NCI-H1436 treated with DMSO at 0.1 percent for 48 hours (cell line): ENCODE results near the gene PSTPIP1.

Experiments
- DNase-seq: peaks from one replicate; lab custom pipeline; 2025; lab: John Stamatoyannopoulos, UW

PSTPIP1 gene

GRCh38 chr15:76999996-77000395, 5.1 kb downstream of the PSTPIP1 start:
- no peak for DNase-seq

- no peak for DNase-seq
These were observed 6.4 kb downstream of the PSTPIP1 start for GRCh38 chr15:77001351-77001750.

GRCh38 chr15:77001966-77002365, 7.0 kb downstream of the PSTPIP1 start:
- DNase-seq, result no peak

GRCh38 chr15:77002436-77002835, 7.5 kb downstream of the PSTPIP1 start:
- DNase-seq, result no peak

GRCh38 chr15:77002954-77003912, 8.3 kb downstream of the PSTPIP1 start:
- DNase-seq, result no peak

GRCh38 chr15:77004189-77004588, 9.3 kb downstream of the PSTPIP1 start:
- no peak for DNase-seq

DNA sequence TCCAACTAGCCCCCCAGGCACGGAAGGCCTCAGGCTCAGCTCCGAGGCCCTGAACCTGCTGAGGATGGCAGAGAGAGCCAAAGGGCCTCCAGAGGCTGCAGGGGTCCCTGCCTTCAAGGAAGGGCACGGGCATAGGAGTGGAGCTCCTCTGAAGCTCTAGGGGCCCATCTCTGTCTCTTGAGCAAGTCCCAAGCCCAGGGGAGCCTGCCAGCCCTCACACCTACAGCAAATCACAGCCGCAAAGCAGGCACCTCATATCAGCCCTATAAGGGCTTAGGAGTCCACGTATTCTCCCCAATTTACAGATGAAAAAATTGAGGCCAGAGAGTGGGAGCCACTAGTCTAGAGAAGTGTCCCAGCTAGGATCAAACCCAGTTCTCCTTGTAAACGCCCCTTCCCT, 14.2 kb downstream of the PSTPIP1 start:
- DNase-seq, result no peak

DNA sequence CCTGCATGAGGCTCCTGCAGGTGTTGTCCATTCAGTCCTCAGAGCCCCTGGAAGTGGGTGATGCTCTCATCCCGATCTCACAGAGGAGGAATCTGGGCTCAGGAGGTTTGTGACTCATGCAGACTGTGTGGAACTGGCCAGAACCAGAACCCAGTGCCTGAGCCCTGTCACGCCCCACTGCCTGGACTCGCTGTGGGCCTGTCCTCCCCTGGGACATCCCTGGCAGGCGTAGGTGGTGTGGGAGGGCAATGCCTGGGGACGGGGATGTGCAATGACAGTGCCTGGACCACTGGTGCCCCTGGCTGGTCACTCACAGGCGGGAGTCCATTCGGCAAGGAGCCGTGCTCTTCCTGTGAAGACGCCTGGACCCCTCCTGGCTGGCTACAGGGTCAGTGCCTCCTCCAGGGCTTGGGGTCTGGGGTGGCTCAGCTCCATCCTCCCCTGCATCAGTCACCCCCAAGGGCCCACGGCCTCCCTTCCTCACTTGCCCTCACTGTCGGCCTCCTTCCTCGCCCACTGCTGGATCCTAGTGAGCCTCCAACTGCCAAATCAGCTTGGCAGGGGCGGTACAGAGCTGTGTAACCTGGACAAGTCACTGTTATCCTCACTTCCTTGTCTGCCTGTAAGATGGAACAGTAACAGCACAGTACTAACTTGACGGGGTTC, 14.9 kb downstream of the PSTPIP1 start:
- no peak for DNase-seq

- no peak for DNase-seq
These were observed 15.4 kb downstream of the PSTPIP1 start for GRCh38 chr15:77010312-77010686.

GRCh38 chr15:77010857-77011256, 15.9 kb downstream of the PSTPIP1 start:
- DNase-seq, result no peak

DNA sequence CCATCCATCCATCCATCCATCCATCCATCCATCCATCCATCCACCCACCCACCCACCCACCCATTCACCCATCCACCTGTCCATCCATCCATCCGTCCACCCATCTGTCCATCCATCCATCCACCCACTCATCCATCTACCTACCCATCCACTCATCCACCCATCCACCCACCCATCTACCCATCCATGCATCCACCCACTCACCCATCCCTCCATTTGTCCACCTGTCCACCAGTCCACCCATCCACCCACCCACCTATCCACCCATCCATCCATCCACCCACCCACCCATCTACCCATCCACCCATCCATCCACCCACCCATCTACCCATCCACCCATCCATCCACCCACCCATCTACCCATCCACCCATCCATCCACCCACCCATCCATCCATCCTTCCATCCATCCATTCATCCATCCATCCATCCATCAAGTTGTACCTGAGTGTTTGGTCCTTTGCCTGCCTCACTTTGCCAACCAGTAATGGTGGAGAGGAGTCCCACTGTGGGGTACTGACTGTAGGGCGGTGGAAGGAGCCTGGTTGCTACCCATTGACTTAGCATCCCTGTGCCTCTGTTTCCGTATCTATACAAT, 17.3 kb downstream of the PSTPIP1 start:
- no peak for DNase-seq

- no peak for DNase-seq
These were observed 17.9 kb downstream of the PSTPIP1 start for GRCh38 chr15:77012868-77013267.

DNA sequence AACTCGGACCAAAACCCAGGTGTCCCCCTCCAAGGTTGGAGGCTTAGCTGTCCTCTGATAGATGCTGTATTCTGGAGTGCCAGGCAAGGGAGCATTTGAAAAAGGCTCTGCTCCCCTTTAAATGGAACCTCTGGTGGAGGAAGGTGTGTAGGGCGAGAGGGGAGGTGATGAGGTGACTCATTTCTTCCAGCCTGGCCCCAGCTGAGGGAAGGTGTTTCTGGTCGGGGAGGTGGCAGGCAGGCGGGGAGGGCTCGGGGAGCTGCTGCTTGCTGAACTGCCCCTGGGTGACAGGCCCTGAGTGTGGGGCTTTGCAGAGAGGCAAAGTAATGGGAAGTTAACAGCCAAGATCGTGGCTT, 18.8 kb downstream of the PSTPIP1 start:
- DNase-seq, result no peak

DNA sequence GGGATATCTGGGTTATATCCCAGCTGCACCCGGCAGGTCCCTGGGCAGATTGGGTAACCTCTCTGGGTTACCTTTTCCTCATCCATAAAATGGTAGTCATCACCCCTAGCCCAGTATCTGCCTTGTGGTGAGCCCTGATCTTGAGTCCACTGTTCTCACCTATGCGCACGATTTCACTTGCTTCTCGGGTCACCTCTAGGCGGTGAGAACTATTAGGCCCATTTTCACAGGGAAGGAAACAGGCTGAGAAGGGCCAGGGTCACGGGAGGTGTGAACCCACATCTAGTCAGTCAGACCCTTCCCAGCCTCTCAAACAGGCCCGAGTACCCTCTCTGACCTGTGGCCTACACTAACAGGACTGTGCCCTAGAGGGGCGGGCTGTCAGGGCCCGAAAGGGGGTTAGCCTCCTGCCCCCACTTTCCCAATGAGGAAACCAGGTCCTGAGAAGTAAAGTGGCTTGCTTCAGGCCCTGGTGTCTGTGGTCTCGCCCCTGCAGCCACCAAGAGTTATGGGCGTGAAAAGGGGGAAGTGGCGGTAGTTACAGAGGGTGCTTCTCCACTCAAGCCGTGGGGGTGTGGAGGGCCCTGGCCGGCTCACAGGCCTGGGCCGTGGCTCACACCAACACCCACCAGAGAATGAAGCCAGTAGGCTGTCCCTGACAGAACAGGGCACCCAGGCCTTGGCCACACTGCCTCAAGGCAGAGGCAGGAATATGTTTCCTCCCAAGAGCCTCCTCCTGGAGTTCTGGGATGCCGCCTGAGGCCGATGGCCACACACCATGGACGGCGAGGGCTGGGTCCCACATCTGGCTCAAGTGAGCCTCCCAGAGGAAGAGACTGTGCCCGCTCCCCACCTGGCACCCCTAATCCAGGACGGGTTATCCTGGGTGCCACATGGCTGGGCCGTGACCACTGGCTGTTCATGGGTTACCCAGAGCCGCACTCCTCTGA, 19.5 kb downstream of the PSTPIP1 start:
- DNase-seq, result no peak

DNA sequence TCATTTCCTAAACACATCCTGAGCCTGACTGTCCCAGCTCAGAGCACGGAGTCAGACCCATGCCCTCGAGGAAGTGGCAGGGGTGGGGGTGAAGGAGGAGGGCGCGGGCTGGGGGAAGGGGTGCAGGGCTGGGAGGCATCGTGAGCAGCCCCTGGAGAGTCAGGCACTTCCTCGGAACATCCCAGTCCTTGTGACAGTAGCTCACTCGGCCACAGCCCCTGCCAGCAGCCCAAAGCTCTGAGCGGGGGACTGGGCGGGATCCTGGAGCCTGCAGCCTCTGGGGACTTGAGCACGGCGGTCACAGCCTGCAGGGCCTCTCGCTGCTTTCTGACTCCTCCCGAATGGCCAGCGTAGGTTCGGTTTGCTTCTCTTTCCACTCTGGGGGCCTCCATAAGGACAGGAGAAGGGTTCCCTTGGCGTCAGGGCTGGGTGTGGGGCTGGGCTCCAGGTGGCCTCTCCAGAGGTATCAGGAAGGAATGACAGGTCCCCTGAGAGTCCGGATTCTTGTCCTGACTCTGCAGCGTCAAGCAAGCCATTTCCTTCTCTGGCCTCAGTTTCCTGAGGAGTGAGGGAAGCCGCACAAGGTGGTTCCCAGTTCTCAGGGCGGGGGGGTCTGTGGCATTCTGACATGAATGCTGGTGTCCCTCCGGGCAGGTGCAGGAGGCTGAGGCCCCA, 20.9 kb downstream of the PSTPIP1 start:
- no peak for DNase-seq

GRCh38 chr15:77016321-77016695, 21.4 kb downstream of the PSTPIP1 start:
- DNase-seq, result no peak

- DNase-seq, result no peak
These were observed 22.2 kb downstream of the PSTPIP1 start for GRCh38 chr15:77017091-77017660.

DNA sequence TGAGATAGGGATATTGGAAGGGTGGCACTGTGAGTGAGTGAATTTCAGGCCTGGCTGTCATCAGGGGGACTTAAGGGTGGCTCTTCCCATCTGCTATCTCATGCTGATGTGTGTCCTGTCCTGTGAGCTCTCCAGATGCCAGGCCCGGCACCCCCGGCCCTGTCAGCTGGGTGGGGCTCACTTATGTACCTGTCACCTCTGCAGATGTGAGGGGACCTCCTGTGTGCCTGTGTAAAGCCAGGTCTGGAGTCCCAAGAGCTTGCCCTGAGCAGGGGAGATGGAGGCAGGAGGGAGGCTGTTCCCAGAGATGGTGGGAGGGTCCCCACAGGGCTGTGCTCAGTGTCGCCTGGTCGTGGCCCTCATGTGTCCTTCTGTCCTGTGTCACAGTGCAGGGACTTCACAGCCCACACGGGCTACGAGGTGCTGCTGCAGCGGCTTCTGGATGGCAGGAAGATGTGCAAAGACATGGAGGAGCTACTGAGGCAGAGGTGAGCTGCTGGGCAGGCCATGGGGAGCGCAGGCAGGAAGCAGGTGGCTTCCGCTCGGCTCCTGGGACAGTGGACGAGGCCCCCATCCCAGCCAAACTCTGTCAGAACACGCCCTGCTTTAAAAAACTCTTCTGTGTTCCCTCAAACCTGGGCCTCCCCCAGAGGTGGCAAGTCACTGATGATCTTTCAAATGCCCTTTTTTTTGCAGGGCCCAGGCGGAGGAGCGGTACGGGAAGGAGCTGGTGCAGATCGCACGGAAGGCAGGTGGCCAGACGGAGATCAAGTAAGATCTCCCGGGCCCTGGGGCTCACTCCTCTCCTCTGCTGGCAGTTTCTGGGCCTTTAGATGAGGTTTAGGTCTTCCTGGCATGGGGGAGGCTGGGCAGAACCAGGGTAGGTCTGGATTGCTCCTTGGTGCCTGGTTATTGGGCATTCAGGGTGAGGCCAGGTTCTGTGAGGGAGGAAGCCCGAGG, 23.1 kb downstream of the PSTPIP1 start:
- DNase-seq, result no peak

DNA sequence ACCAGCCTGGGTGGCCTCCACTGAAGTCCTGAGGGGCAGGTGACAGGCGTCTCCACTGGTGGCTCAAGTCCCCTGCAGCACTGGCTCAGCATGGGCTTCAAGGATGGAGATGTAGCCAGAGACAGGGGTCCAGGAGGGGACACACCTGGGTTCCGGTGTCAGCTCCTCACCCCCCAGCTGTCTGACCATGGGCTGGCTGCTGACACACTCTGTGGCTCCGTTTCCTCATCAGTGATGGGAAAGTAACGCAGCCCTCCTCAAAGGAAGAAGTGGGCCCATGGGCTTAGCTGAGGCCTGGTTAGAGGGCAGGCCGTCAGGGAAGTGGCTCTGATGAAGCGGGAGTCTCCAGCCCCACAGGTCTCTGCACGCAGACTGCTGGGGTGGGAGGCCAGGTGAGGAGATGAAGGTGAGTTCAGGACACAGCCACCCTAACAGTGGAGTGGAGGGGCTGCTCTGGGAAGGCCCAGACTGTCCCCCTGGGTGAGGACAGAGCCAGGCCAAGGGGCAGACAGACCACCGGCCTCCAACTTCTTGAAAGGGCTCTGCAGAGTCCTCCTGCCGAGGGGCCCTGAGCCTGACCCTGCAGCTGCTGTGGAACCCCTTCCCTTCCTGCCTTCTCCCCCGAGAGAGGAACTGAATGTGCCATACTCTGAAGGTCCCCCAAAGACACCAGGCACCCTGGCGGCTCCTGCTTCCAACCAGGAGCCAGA, 24.0 kb downstream of the PSTPIP1 start:
- no peak for DNase-seq
